ENCODE measurements around the gene TSPAN2.
"Not testable (repeated sequence)": the region's sequence is repeated elsewhere in the genome, so short reads cannot be mapped to it uniquely, and the experiment has no call there.

The TSPAN2 gene

DNA sequence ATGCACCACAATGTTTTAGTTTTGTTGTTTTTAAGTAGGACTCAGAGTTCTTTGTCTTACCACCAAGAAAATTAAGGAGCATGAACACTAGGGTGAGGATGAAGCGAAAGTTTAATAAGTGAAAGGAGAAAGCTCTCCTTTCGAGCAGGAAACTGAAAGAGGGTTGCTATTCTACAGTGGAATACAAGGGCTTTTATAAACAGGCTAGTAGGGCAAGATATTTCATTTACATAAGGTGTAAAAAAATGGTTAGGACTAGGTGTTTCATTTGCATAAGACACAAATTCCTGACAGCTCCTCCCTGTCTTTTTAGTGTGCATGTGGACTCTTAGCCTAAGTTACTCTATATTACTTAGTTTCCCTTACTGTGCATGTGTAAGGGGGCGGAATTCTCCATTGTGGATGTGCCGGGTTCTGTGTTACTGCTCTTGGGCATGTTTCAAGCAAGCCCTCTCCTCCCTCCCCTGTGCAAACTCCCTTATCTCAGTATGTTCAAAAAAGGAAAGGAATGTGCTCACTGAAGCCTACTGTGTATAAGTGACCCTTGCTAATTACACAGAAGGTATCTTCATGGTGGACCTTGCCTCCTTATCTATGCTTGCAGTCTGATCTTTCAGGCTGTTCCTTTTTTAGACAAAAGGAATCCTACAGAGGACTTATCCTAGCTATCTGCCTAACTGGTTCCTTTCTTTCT is 52.3 kb downstream of the TSPAN2 start:
- no peak for DNase-seq (ENCODE audit: low read depth)

DNA sequence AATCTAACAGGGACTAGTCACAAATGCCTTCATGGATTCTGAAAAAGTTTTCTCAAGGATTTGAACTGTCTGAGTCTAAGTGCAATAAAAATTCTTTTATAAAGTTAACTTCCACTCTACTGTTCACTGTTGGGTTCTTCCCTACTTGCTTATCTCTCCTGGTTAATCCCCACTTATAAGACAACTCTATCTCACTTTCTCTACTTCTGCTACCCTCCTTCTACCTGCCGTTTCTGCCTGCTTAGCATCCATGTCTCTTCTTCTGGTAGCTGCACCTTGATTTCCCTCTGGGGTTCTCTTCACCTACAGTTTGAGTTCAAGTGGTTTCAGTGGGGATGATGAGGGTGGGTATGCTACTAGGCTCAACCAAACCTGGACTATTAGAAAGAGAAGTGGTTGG is 53.7 kb downstream of the TSPAN2 start:
- no peak for DNase-seq (ENCODE audit: low read depth)

DNA sequence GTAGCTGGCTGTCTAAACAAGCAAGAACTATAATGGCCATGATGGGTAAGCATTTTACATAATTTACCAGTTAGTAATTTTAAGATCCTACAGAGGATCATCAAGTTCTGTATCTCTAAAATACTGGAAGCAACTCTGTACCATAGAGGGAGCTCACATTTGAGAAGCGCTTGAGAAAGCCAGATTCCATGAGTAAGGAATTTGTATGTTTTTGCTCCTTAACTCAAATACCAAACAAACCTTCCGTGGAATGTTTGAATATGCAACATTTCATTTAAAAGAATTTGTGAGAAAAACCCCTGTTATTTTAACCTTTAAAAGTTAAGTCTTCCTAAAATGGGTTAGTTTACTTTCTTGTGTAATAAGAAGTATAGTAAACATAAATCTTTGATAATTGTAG is 57.7 kb downstream of the TSPAN2 start:
- DNase-seq (ENCODE audit: low read depth), result no peak

DNA sequence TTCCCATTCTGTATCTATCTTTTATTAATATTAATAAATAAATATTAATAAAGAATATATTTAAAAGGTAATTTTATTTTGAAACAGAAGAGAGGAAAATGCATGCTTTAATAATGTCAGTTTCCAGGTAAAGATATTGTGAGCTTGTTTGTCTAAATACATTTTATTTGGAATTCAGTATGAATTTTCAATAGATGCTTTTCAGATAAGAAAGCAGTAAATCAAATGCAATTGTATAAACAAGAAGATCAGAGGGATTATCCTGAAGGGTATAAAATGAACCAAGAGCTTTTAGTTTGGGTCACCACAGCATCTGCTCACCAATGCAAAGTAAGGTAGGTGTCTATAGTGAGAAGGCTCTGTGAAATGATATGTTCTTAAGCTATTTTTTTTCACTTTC is 59.8 kb downstream of the TSPAN2 start, which contains the start of gene TSHB:
Gene TSHB (plus strand): TSS at position 301 of the 400 bp plus-strand sequence. CDS start 3,537 bp downstream, outside the sequence.
- DNase-seq (ENCODE audit: low read depth), result no peak

DNA sequence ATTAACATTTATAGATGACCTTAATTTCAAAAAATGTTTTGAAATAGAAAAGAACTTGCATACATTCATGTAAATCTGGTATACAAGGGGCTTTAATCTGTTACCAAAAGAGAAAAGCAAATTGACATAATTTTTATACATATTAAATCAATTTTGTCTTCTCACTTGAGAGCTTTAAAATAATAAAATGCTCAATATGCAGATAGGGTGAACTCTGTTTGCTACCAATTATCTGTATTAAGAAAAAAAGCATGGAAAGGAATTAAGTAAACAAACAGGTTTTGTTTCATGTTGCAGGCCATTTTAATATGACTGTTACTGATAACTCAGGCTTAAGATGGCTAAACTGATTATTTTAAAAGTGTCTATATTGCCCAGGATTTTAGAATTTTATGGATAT is 65.7 kb downstream of the TSPAN2 start:
- DNase-seq (ENCODE audit: low read depth), result no peak

DNA sequence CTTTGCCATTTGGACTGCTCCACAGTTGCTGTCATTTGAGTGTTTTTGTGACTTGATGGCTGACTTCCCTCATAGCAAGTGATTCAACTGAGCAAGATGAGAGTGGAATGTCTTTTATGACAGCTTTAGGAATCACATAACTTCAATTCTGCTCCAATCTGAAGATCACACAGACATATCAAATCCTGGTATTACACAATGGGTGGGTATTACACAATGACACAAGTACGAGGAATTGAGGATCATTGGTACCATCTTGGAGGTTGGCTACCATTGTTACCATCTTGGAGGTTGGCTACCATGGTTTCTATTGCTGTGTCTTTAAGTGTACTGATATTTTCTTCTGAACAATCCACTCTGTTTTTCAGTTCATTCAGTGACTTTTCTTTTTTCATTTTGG is 68.2 kb downstream of the TSPAN2 start:
- no peak for DNase-seq (ENCODE audit: low read depth)

DNA sequence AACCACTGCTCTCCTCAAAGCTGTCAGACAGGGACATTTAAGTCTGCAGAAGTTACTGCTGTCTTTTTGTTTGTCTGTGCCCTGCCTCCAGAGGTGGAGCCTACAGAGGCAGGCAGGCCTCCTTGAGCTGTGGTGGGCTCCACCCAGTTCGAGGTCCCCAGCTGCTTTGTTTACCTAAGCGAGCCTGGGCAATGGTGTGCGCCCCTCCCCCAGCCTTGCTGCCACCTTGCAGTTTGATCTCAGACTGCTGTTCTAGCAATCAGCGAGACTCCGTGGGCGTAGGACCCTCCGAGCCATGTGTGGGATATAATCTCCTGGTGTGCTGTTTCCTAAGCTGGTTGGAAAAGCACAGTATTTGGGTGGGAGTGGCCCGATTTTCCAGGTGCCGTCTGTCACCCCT is 69.8 kb downstream of the TSPAN2 start:
- DNase-seq (ENCODE audit: low read depth), result not testable (repeated sequence)

DNA sequence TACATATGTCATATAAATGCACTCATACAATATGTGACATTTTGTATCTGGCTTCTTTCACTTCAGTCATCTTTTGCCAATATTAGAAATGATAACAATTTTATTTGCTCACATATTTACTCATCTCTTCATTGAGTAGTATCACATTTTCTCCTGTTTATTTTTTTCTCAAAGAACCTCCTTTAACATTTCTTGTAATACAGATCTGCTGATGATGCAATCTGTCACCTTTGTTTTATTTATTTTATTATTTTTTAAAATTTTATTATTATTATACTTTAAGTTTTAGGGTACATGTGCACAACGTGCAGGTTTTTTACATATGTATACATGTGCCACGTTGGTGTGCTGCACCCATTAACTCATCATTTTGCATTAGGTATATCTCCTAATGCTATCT is 75.5 kb downstream of the TSPAN2 start:
- no peak for DNase-seq (ENCODE audit: low read depth)

DNA sequence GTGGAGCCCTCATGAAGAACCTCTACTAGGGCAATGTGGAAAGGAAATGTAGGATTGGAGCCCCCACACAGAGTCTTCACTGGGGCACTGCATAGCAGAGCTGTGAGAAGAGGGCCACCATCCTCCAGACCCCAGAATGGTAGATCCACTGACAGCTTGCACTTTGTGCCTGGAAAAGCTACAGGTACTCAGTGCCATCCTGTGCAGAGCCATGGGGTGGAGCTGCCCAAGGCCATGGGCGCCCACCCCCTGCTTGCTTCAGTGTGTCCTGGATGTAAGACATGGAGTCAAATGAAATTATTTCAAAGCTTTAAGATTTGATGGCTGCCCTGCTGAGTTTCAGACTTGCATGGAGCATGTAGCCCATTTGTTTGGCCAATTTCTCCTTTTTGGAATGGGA is 76.9 kb downstream of the TSPAN2 start:
- DNase-seq (ENCODE audit: low read depth), result no peak

DNA sequence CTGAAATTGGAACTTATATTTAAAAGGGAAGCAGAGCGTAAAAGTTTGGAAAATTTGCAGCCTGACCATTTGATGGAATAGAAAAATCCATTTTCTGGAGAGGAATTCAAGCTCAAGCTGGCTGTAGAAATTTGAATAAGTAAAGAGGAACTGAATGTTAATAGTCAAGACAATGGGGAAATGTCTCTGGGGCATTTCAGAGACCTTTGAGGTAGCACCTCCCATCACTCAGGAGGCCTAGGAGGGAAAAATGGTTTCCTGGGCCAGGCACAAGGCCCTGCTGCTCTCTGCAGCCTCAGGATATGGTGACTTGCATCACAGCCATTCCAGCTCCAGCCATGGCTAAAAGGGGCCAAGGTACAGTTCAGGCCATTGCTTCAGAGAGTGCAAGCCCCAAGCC is 77.3 kb downstream of the TSPAN2 start:
- no peak for DNase-seq (ENCODE audit: low read depth)

DNA sequence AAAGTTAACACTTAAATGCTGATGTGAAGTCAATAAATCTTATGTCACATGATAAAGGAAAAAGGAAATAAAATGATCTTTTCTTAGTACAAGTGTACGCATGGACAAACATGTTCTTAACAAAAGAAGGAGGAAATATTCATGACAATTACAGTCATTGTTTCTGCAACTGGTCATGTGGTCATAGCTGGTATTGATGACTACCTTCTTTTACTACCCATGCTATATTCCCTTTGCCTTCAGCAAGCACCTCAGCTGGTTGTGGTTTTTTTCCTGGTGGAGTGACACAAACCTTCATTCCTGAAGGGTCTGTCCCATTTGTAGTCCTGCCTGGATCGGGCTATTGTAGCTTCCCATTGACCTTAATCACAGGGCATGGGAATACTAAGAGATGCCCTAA is 83.1 kb downstream of the TSPAN2 start:
- no peak for DNase-seq (ENCODE audit: low read depth)

Measured in amniotic epithelial cell (primary cell).